Body of pancreas (tissue), 4 donors: ENCODE results near the gene SPINT1.

Source experiments
- POLR2A ChIP-seq, 3 donors: fragments of 450-650 bp; IDR thresholded peaks; one replicate each; pipeline ENCODE4 v1.6.1; 2016; ENCODE audit warnings: antibody characterized with exemption in 3 of 3, mild to moderate bottlenecking in 2 of 3
- TF ChIP-seq, protein P1 (sequence below), 7 experiments: fragments of 450-650 bp in 4 of 7; fragments of 200-600 bp in 3 of 7; sonication (generic) in 3 of 7; IDR thresholded peaks; one replicate each; pipeline ENCODE4 v1.5.1; 2016 to 2019; ENCODE audit warnings: antibody characterized with exemption in 7 of 7

DNA sequence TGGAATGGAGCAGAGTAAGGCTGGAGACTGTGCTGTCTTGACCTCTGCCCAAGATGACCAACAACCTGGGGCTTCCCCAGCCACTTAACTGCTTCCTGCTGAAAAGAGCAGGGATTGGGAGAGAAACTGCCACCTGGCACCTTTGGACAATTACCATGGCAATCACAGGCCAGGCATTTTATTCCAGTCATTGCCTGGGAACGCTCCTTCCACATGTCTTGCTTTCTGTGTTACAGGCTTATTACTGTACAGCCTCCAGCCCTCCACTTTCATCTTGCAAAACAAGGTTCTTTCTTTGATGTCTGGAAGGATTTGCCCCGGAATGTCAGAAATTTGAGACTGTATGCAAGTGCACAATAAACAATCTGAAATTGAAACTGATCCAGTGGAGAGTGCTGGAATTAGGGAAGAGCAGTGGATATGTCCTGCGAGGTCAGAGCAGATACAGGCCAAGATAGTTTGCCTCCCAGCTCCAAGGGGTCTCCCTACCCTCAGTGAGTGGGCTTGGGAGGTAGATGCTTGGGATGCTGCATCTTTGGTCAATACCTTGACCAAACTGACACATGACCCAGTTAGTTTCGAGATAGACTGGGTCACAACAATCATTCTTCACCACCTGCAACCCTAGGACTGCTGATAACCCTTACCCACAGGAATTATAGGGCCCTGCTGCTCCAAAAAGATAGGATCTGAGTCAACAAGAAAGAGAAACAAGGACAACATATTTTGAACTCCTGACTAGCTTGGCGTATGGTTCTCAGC is 18.0 kb upstream of the SPINT1 start:
- TF ChIP-seq, protein P1, sequence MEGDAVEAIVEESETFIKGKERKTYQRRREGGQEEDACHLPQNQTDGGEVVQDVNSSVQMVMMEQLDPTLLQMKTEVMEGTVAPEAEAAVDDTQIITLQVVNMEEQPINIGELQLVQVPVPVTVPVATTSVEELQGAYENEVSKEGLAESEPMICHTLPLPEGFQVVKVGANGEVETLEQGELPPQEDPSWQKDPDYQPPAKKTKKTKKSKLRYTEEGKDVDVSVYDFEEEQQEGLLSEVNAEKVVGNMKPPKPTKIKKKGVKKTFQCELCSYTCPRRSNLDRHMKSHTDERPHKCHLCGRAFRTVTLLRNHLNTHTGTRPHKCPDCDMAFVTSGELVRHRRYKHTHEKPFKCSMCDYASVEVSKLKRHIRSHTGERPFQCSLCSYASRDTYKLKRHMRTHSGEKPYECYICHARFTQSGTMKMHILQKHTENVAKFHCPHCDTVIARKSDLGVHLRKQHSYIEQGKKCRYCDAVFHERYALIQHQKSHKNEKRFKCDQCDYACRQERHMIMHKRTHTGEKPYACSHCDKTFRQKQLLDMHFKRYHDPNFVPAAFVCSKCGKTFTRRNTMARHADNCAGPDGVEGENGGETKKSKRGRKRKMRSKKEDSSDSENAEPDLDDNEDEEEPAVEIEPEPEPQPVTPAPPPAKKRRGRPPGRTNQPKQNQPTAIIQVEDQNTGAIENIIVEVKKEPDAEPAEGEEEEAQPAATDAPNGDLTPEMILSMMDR (IDR thresholded peaks at IDR 0.05), result no peak
- TF ChIP-seq POLR2A (IDR thresholded peaks at IDR 0.05), result no peak
